ENCODE results near the gene RIMBP2.

DNA sequence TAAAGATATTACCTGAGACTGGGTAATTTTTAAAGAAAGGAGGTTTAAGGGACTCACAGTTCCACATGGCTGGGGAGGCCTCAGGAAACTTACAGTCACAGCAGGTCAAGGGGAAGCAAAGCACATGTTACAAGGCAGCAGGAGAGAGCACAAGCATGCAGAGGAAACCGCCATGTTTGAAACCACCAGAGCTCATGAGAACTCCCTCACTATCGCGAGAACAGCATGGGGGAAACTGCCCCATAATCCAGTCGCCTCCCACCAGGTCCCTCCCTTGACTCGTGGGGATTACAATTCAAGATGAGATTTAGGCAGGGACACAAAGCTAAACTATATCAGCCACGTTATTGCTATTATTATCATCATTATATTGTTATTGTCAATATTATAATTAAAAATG, 138.7 kb downstream of the RIMBP2 start:
- TF ChIP-seq, protein P1, sequence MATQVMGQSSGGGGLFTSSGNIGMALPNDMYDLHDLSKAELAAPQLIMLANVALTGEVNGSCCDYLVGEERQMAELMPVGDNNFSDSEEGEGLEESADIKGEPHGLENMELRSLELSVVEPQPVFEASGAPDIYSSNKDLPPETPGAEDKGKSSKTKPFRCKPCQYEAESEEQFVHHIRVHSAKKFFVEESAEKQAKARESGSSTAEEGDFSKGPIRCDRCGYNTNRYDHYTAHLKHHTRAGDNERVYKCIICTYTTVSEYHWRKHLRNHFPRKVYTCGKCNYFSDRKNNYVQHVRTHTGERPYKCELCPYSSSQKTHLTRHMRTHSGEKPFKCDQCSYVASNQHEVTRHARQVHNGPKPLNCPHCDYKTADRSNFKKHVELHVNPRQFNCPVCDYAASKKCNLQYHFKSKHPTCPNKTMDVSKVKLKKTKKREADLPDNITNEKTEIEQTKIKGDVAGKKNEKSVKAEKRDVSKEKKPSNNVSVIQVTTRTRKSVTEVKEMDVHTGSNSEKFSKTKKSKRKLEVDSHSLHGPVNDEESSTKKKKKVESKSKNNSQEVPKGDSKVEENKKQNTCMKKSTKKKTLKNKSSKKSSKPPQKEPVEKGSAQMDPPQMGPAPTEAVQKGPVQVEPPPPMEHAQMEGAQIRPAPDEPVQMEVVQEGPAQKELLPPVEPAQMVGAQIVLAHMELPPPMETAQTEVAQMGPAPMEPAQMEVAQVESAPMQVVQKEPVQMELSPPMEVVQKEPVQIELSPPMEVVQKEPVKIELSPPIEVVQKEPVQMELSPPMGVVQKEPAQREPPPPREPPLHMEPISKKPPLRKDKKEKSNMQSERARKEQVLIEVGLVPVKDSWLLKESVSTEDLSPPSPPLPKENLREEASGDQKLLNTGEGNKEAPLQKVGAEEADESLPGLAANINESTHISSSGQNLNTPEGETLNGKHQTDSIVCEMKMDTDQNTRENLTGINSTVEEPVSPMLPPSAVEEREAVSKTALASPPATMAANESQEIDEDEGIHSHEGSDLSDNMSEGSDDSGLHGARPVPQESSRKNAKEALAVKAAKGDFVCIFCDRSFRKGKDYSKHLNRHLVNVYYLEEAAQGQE (IDR thresholded peaks at IDR 0.05; ENCODE audit: insufficient read depth in 1 of 2, low read depth in 2 of 2, low read length in 2 of 2) = no peak
- no peak for TF ChIP-seq POLR2AphosphoS5 (IDR thresholded peaks at IDR 0.05; ENCODE audit: low read depth, low read length)
- TF ChIP-seq TAF1 (IDR thresholded peaks at IDR 0.05; ENCODE audit: borderline replicate concordance, insufficient read depth, low read length) = no peak
- no peak for TF ChIP-seq SIN3A (IDR thresholded peaks at IDR 0.05; ENCODE audit: borderline replicate concordance, insufficient read depth, low read length)
- TF ChIP-seq FOXP2 (optimal IDR thresholded peaks at IDR 0.05; ENCODE audit: borderline replicate concordance, extremely low read depth, extremely low read length, insufficient read depth) = no peak

Data from PFSK-1 (cell line).